Testis (tissue), 3 donors: ENCODE results near the gene CEP104. TPM values are rescaled to one million over a fixed set of nuclear protein-coding genes. Genes with fewer than 3 reads are reported as not detected.

Experiments used
- DNase-seq: peaks from one replicate; pipeline ENCODE4 v3.0.0-alpha.2; 2019
- H3K27ac ChIP-seq, 2 donors: fragments of 200-600 bp; sonication (generic); one replicate each; pipeline ENCODE4 v1.5.1; 2019
- H3K27me3 ChIP-seq: fragments of 200-600 bp; sonication (generic); one replicate; pipeline ENCODE4 v1.5.1; 2019
- H3K36me3 ChIP-seq: fragments of 200-600 bp; sonication (generic); one replicate; pipeline ENCODE4 v1.5.1; 2017; ENCODE audit warnings: low read depth; ENCODE audit errors: missing control alignments
- H3K4me1 ChIP-seq: fragments of 200-600 bp; sonication (generic); one replicate; pipeline ENCODE4 v1.5.1; 2019
- H3K4me3 ChIP-seq, 2 donors: fragments of 200-600 bp; sonication (generic); one replicate each; pipeline ENCODE4 v1.5.1; 2017 to 2019
- H3K9me3 ChIP-seq: fragments of 200-600 bp; sonication (generic); one replicate; pipeline ENCODE4 v1.5.1; 2017
- CTCF ChIP-seq, 3 experiments: fragments of 450-650 bp in 2 of 3; fragments of 200-600 bp in 1 of 3; sonication (generic) in 1 of 3; IDR thresholded peaks; one replicate each; pipeline ENCODE4 v1.5.1; 2016 to 2019; ENCODE audit warnings: antibody characterized with exemption in 3 of 3, mild to moderate bottlenecking in 2 of 3, moderate library complexity in 1 of 3
- POLR2A ChIP-seq: fragments of 450-650 bp; IDR thresholded peaks from one replicate; pipeline ENCODE4 v1.6.1; 2017; ENCODE audit warnings: antibody characterized with exemption, mild to moderate bottlenecking, moderate library complexity
- WGBS, 2 donors: methylation state at CpG; one replicate each; pipeline ENCODE4 v1.1.5; 2018; 5-methylcytosine and 5-hydroxymethylcytosine counted together
- intact Hi-C: fragments of 100-400 bp; cut with DNase I; formaldehyde crosslinking; loops from one replicate; pipeline ENCODE4 v1.15.1; 2023; ENCODE audit warnings: low total_unique reads
- polyA plus RNA-seq: library from polyadenylated mRNA; stranded (reverse); fragments of 350-450 nt; fragmentation: Illumina TruSeq; extraction: RNeasy Lipid Tissue Mini Kit (QIAGEN cat#74804); gene quantifications from one replicate; pipeline ENCODE4 v1.2.3, GENCODE V29; 2014; ENCODE audit warnings: low read depth, low replicate concordance; ENCODE audit not compliant: insufficient read depth
- total RNA-seq, 2 donors: library from RNA; depleted of rRNA; stranded (reverse); fragments of >200 nt; gene quantifications; one replicate each; pipeline ENCODE4 v1.2.3, GENCODE V29; 2016

Gene CEP104
- total and polyA plus RNA-seq, 3 donors from 2014 or later: 41.5 to 80.4 (median 55.1) TPM

DNA sequence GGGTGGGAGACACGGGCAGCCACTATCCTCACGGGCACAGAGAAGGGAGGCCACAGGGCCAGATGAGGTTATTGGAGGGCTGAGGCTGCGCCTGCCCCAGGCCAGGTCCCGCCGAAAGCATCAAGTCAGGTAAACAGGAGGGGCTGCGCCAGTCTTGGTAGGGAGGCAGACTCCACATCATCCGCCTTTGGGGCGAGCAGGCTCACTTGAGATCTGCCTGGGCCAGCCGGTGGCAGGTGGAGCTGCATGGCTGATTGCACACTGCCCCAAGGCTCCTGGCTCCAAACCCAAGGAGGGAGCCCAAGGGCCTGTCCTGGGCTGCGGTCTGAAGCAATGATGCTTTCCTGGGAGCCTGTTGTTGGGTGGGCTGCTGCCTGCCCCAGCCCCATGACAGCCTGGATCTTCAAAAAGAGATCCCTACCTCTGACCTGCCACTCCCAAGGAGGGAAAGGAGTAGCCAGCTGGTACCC lies 79.9 kb downstream of the CEP104 start:
- Histone ChIP-seq H3K36me3 (no peaks in the 10 kb centered on the region), H3K27ac (no peak overlapping the region), H3K4me1 (peaks cover 25% of the 10 kb centered on the region), H3K4me3 (no peak overlapping the region), H3K9me3 (no peaks in the 10 kb centered on the region), H3K27me3 (no peaks in the 10 kb centered on the region)
- WGBS, 2 donors: 82 to 90% methylated on average over 2 to 10 of the region's 10 CpGs
- DNase-seq: no peak
- no peak for TF ChIP-seq CTCF (IDR thresholded peaks at IDR 0.05)
- no peak for TF ChIP-seq POLR2A
- intact Hi-C loops: no loop called here

GRCh38 chr1:3776231-3776961 lies 80.6 kb downstream of the CEP104 start:
- peaks cover 32% of the 10 kb centered on the region for H3K4me1 ChIP-seq
- WGBS, 2 donors: 80 to 89% methylated on average over 9 to 21 of the region's 21 CpGs
- H3K9me3 ChIP-seq: no peaks in the 10 kb centered on the region
- TF ChIP-seq CTCF (IDR thresholded peaks at IDR 0.05) (no peak), POLR2A (no peak)
- no peak overlapping the region for H3K4me3 ChIP-seq
- H3K27me3 ChIP-seq: no peaks in the 10 kb centered on the region
- DNase-seq: no peak
- intact Hi-C loops: no loop called here
- no peaks in the 10 kb centered on the region for H3K36me3 ChIP-seq
- H3K27ac ChIP-seq: peak overlapping the region in 1 of 2 donors; percentile 15

DNA sequence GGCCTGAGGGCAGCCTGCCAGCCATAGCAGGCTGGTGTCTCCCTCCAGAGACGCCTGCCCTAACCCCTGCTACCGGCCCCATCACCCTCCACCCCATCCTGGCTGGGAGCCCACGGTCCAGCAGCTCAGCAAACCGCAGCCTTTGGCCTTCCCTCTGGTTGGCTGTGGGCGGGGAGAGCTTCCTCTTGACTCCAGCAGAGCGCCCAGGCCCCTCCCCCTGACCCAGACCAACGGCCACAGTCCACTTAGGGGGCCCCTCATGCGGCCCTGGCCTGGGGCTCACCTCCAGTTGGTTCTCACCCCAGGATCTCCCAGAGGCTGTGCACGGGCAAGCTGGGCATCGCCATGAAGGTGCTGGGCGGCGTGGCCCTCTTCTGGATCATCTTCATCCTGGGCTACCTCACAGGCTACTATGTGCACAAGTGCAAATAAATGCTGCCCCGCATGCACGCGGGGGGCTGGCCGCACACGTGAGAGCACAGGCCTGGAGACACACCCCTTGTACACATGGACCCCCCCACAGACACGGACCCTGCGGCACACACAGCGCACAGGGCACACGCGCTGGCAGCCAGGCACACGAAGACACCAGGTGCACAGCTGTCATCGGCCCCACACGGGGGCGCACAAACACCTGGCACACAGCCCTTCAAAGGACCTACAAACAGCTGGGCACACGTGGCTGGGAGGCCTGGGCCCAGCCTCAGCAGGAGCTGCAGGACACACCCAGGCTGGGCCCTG lies 81.4 kb downstream of the CEP104 start:
- Histone ChIP-seq H3K4me1 (peaks cover 39% of the 10 kb centered on the region), H3K27ac (peak overlapping the region; percentile 76), H3K36me3 (no peaks in the 10 kb centered on the region), H3K9me3 (no peaks in the 10 kb centered on the region), H3K4me3 (no peak overlapping the region), H3K27me3 (no peaks in the 10 kb centered on the region)
- DNase-seq: peak; percentile 80
- intact Hi-C loops: no loop called here
- WGBS, 2 donors: 50% methylated on average over 27 of the region's 27 CpGs; no CpG with 5 or more reads in 1 of the 2 donors
- TF ChIP-seq POLR2A: no peak
- no peak for TF ChIP-seq CTCF (IDR thresholded peaks at IDR 0.05)

DNA sequence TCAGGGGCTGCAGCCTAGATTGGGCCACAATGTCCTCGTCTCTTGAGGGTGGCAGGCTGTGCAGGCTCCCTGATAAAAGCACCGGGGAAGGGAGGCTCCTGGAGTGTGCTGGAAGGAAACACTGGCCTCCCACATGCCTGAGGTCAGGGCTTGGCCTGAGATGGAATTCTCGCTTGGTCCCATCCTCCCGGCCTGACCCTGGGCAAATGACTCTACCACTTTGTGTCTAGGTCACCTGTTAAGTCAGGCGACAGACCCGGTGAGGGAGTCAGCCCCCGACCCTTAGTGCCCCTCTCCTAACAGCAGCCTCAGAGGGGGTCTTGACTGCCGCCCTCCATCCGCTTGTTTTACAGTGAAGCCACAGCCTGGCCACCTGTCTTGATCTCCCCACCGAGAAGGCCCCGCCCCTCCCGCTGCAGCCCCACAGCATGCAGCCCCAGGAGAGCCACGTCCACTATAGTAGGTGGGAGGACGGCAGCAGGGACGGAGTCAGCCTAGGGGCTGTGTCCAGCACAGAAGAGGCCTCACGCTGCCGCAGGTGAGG lies 82.0 kb downstream of the CEP104 start:
- Histone ChIP-seq H3K36me3 (no peaks in the 10 kb centered on the region), H3K27me3 (no peaks in the 10 kb centered on the region), H3K9me3 (no peaks in the 10 kb centered on the region), H3K4me3 (no peak overlapping the region), H3K27ac (peak overlapping the region; percentile 76), H3K4me1 (peaks cover 45% of the 10 kb centered on the region)
- peak; percentile 92 for DNase-seq
- no peak for TF ChIP-seq POLR2A
- no peak for TF ChIP-seq CTCF (IDR thresholded peaks at IDR 0.05)
- intact Hi-C loops: no loop called here
- WGBS, 2 donors: 33 to 53% methylated on average over 3 to 17 of the region's 17 CpGs
